Activated CD4-positive, alpha-beta T cell treated with anti-CD3 and anti-CD28 coated beads for 48 hours (primary cell): Measurements from ENCODE around the gene ZNF12.
"Not testable (repeated sequence)": the region's sequence is repeated elsewhere in the genome, so short reads cannot be mapped to it uniquely, and the experiment has no call there.

ENCODE experiments used
- DNase-seq: peaks from one replicate; pipeline ENCODE4 v3.0.0-alpha.2; 2020

The ZNF12 gene

GRCh38 chr7:6691103-6691502 is 15.6 kb downstream of the ZNF12 start:
- DNase-seq = no peak

- DNase-seq = no peak
Measured at GRCh38 chr7:6680146-6680545, 26.6 kb downstream of the ZNF12 start.

GRCh38 chr7:6675807-6676405 is 30.8 kb downstream of the ZNF12 start:
- no peak for DNase-seq

GRCh38 chr7:6670851-6671250 is 35.9 kb downstream of the ZNF12 start:
- not testable (repeated sequence) for DNase-seq

- no peak for DNase-seq
Measured at GRCh38 chr7:6658618-6659345, 48.0 kb downstream of the ZNF12 start.

GRCh38 chr7:6656413-6656812 is 50.3 kb downstream of the ZNF12 start:
- no peak for DNase-seq

GRCh38 chr7:6655636-6656385 is 50.9 kb downstream of the ZNF12 start:
- no peak for DNase-seq

- no peak for DNase-seq
Measured at GRCh38 chr7:6654842-6655610, 51.7 kb downstream of the ZNF12 start.

GRCh38 chr7:6654113-6654841 is 52.5 kb downstream of the ZNF12 start:
- DNase-seq = no peak

- no peak for DNase-seq
Measured at GRCh38 chr7:6653071-6654003, 53.4 kb downstream of the ZNF12 start.

- DNase-seq = no peak
Measured at GRCh38 chr7:6652446-6653011, 54.2 kb downstream of the ZNF12 start.

- no peak for DNase-seq
Measured at GRCh38 chr7:6651851-6652445, 54.8 kb downstream of the ZNF12 start.

GRCh38 chr7:6650521-6651011 is 56.2 kb downstream of the ZNF12 start:
- no peak for DNase-seq

- DNase-seq = no peak
Measured at GRCh38 chr7:6650086-6650485, 56.7 kb downstream of the ZNF12 start.

- DNase-seq = no peak
Measured at GRCh38 chr7:6649241-6649961, 57.3 kb downstream of the ZNF12 start.

- DNase-seq = no peak
Measured at GRCh38 chr7:6648815-6649104, 58.0 kb downstream of the ZNF12 start.

- DNase-seq = no peak
Measured at GRCh38 chr7:6648066-6648814, 58.5 kb downstream of the ZNF12 start.

GRCh38 chr7:6647541-6647940 is 59.2 kb downstream of the ZNF12 start:
- no peak for DNase-seq

GRCh38 chr7:6647080-6647479 is 59.7 kb downstream of the ZNF12 start:
- no peak for DNase-seq
